GM13976 (cell line): ENCODE measurements around the gene AGFG2.
A peak's percentile ranks its signal among the peaks of the same experiment; 100 is the strongest.

Experiments used
- DNase-seq: peaks from one replicate; pipeline ENCODE4 v3.0.0; 2012; ENCODE audit warnings: low spot score
- in situ Hi-C: fragments of 300-500 bp; cut with MboI; formaldehyde crosslinking; loops from one replicate; pipeline ENCODE4 v1.12.0; 2022; ENCODE audit warnings: low sequenced_read_pairs, mixed read lengths, inconsistent platforms; ENCODE audit not compliant: unreplicated experiment
- TF ChIP-seq, protein P1 (sequence below): IDR thresholded peaks from 2 replicates; pipeline ENCODE4 v1.5.1; 2012; ENCODE audit warnings: borderline replicate concordance, mild to moderate bottlenecking; ENCODE audit not compliant: insufficient read depth; ENCODE audit errors: extremely low read depth, missing control alignments, control extremely low read depth

Gene AGFG2

DNA sequence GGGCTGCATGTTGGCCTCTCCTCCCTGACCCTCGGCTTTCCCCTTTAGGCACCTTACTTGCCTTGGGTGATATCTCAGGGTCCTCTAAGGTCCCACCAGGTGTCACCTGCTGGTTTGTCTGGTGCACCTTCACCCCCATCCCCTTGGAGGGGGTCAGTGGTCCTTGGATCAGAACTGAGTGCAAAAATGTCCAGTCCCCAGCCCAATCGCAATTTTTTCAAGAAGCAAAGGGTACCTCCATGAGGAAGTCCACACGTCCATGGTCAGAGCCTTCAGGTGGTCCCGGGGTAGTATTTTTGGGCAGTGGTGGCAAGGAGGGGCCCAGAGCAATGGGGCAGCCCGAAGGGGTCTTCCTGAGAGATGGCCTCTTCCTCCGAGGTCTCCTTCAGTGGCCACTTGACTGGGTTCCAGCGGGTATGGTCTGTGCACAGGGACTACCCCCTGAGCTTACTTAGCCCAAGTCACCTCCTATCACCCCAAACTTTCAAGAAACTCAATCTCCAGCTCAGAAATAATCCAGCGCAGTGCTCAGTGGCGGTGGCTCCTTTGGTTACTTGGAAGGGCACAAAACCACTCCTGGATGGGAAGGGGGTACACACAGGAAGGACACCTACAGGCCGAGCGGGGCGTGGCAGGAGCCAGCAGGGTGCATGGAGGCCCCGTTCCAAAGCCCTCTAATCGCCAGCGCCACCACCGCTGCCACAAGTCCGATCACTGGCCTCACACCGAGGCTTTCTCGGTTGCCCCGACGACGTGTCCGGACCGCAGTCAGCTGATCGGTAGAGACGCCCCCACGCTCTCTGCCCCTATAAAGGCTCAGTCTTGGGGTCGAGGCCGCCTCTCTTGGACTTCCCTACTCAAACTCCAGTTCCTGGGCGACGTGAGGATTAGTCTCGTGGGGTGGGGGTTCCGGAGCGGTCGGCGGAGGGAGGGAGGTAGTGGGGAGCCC, 30.2 kb downstream of the AGFG2 start:
- in situ Hi-C loops = loop anchor here (25.0 kb wide), 1 partner anchor 107 kb away; the partner anchor contains the start of gene SPACDR
- peak; percentile 73 for DNase-seq
- TF ChIP-seq, protein P1, sequence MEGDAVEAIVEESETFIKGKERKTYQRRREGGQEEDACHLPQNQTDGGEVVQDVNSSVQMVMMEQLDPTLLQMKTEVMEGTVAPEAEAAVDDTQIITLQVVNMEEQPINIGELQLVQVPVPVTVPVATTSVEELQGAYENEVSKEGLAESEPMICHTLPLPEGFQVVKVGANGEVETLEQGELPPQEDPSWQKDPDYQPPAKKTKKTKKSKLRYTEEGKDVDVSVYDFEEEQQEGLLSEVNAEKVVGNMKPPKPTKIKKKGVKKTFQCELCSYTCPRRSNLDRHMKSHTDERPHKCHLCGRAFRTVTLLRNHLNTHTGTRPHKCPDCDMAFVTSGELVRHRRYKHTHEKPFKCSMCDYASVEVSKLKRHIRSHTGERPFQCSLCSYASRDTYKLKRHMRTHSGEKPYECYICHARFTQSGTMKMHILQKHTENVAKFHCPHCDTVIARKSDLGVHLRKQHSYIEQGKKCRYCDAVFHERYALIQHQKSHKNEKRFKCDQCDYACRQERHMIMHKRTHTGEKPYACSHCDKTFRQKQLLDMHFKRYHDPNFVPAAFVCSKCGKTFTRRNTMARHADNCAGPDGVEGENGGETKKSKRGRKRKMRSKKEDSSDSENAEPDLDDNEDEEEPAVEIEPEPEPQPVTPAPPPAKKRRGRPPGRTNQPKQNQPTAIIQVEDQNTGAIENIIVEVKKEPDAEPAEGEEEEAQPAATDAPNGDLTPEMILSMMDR = peak; percentile 42

DNA sequence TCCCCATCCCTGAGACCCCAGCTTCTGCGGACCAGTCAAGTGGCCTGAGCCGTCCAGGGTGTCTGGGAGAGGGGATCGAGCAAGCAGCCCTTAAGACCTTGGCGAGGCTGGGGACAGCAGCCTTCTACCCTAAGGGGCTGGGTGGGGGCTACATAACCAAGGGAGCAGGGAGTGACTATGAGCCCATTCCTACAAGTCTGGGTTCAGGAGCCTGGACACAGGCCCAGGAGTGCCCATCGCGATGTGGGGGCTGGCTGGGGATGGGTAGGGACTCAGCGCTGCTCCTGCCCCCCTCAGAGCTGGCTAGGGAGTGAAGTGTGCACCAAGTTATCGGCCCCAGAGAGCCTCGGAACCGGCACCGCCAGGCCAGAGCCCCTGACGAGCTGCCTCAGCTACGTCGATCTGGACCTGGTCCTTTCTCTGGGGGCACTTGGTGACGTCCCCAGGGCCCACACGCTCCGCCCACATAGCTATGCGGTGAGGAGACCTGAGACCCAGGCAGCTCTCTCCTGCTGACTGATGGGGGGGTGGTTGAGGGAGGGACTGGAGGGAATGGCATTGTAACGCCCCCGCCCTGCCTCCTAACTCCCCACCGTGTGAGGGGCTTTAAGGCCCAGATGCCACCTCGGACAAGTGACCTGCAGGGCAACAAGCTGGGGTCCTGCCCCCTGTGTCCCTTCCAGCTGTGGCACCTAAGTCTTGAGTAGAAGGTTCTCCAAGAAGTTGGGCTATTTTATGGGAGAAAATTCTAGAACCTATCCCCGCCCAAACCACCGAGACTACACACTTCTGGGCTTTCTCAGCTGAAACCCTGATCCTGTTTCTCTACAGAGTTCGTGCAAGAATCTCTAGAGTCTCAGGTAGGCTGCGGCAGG, 32.2 kb downstream of the AGFG2 start:
- no peak for DNase-seq
- in situ Hi-C loops = loop anchor here (25.0 kb wide), 1 partner anchor 109 kb away; the partner anchor contains the start of gene SPACDR
- TF ChIP-seq, protein P1 = no peak

DNA sequence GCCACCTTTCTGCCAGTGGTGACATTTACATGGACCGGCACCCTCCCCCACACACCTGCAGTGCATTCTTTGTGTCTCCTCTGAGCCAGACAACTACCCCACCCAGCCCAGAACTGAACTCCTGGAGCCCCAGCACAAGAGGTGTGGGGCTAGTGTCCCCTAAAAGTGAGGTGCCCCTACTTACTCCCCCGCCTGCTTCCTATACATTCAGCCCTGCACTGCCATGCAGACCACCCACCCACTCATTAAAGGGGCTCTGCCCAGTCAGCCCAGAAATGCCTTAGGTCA, 32.8 kb downstream of the AGFG2 start:
- TF ChIP-seq, protein P1 = no peak
- no peak for DNase-seq
- in situ Hi-C loops = loop anchor here (25.0 kb wide), 1 partner anchor 109 kb away; the partner anchor contains the start of gene SPACDR

DNA sequence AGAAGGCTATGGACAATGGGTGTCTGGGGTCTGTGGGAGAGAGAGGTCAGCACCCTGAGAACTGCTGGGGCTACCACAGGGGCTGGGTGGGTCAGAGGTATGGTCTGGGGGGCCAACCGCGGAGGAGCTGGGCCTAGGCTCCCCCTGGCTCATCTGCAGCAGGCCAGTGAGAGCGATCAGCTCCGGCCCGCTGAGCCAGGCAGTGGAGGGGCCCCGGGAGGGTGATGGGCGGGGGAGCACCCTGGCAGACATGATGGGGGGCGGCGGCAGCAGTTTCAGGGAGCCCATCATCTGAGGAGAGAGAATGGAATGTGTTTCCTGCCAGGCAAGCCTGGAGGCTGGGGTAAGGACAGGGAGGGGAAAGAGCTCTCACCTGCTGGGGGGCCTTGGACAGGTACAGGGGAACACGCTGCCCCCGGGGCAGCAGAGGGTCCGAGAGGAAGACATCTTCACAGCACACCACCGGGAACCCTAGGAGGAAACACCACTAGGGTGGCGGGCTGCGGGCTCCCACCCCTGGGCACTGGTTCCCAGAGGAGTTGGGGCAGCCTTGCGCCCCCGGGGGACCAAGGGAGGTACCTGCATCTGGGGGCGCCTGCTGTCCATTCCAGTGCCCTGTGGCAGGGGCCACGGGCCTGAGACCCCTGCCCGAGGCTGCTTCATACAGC, 33.4 kb downstream of the AGFG2 start:
- DNase-seq = no peak

DNA sequence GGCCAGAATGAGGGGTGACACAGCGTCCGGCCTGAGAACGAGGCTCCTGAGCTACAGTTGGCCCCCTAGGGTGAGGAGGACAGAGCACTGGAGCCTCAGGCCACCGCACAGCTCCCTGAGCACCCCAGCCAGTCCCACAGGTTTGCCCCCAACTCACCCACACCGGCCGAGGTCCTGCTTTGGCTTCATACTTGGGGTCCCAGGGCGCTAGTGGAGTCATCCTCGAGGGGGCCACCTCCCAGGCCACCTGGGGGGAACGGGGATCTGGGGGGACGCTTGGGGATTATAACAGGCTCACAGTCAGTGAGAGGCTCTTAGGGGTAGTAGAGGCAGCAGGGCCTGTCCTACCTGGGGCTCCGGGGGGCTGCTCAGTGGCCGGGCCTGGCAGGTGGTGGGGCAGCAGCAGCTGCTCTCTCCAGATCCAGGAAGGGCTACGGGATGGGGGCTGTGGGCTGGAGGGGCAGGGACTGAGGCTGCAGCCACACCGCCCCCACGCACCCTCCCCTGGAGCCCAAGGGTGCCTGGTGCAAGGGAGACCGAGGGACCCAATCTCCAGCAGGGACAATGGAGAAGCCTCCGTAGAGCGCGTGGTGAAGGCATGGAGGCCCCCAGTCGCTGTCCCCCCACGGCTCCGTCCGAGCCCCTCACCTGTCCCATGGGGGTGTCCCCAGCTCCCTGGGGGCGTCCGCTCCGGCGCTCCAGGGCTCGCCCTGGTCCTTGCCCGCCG, 34.1 kb downstream of the AGFG2 start:
- TF ChIP-seq, protein P1 = no peak
- in situ Hi-C loops = loop anchor here (25.0 kb wide), 1 partner anchor 111 kb away; the partner anchor contains the start of gene SPACDR
- no peak for DNase-seq

More for the DNA sequence above, 33.4 kb downstream of the AGFG2 start:
- TF ChIP-seq, protein P1 = no peak
- in situ Hi-C loops = loop anchor here (25.0 kb wide), 1 partner anchor 110 kb away; the partner anchor contains the start of gene SPACDR
